NB4 (cell line): ENCODE results near the gene CDH4.

Source experiments
- POLR2A ChIP-seq: IDR thresholded peaks from 2 replicates; pipeline ENCODE4 v1.6.1; 2011; ENCODE audit warnings: mild to moderate bottlenecking; ENCODE audit not compliant: insufficient read length; ENCODE audit errors: extremely low read depth
- TF ChIP-seq, protein P1 (sequence below): IDR thresholded peaks from one replicate; pipeline ENCODE4 v1.5.1; 2012; ENCODE audit warnings: low read depth, low read length
- TF ChIP-seq, protein P2 (sequence below): IDR thresholded peaks from 2 replicates; pipeline ENCODE4 v1.6.1; 2011; ENCODE audit warnings: low read depth, low read length

DNA sequence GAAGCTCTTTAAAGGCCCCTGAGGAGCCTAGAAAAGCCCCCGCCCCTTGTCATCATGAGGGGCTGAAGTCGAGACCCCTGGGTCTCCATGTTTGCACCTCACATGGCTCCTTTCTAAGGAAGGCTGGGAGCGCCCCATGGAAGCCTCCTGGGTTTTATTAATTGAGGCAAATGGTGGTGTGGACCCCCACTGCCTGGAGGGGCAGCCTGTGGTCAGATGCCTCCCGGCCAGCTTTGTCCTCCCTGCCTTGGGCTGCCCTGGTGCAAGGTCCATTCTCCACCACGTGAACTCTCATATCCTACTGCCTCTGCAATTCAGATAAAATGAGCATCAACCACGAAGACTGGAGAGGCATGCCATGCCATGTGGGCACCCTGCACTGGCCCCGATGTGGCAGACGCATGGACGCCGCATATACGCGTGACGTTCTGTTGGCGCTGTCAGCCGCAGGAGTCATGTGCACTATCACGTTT is 518.1 kb downstream of the CDH4 start:
- TF ChIP-seq, protein P1, sequence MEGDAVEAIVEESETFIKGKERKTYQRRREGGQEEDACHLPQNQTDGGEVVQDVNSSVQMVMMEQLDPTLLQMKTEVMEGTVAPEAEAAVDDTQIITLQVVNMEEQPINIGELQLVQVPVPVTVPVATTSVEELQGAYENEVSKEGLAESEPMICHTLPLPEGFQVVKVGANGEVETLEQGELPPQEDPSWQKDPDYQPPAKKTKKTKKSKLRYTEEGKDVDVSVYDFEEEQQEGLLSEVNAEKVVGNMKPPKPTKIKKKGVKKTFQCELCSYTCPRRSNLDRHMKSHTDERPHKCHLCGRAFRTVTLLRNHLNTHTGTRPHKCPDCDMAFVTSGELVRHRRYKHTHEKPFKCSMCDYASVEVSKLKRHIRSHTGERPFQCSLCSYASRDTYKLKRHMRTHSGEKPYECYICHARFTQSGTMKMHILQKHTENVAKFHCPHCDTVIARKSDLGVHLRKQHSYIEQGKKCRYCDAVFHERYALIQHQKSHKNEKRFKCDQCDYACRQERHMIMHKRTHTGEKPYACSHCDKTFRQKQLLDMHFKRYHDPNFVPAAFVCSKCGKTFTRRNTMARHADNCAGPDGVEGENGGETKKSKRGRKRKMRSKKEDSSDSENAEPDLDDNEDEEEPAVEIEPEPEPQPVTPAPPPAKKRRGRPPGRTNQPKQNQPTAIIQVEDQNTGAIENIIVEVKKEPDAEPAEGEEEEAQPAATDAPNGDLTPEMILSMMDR: no peak
- no peak for TF ChIP-seq POLR2A
- TF ChIP-seq, protein P2, sequence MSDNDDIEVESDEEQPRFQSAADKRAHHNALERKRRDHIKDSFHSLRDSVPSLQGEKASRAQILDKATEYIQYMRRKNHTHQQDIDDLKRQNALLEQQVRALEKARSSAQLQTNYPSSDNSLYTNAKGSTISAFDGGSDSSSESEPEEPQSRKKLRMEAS: no peak
